A673 (cell line): ENCODE results near the gene SYNRG. TPM values are rescaled to one million over a fixed set of nuclear protein-coding genes. Genes with fewer than 3 reads are reported as not detected.

Experiments
- BruUV-seq: library from RNA; stranded (reverse); fragments of 400-500 nt; replicated peaks from 2 replicates; lab custom pipeline; 2021; lab: Mats Ljungman, UMichigan
- CTCF ChIA-PET: fragments of 300-600 bp; sonication (Branson Sonifier 250); formaldehyde crosslinking; loops from one replicate; lab custom pipeline; 2022; ENCODE audit warnings: antibody characterized with exemption; lab: Charles Lee
- POLR2A ChIA-PET: fragments of 300-600 bp; sonication (Branson Sonifier 250); formaldehyde crosslinking; loops from one replicate; lab custom pipeline; 2022; ENCODE audit warnings: antibody characterized with exemption; ENCODE audit not compliant: low non-redundant PET; lab: Charles Lee
- DNase-seq: peaks from one replicate; pipeline ENCODE4 v3.0.0-alpha.2; 2015; ENCODE audit warnings: low spot score
- H3K27ac ChIP-seq: fragments of 200-600 bp; sonication (generic); 2 replicates; pipeline ENCODE4 v1.5.1; 2016; ENCODE audit warnings: mixed run types, low read depth, mild to moderate bottlenecking, mixed read lengths, antibody characterized with exemption, low read length; ENCODE audit not compliant: poor library complexity, severe bottlenecking
- H3K27me3 ChIP-seq: fragments of 200-600 bp; sonication (generic); replicated peaks from 2 replicates; pipeline ENCODE4 v1.6.1; 2017; ENCODE audit warnings: mixed run types, low read depth, mild to moderate bottlenecking, mixed read lengths, antibody characterized with exemption, low read length; ENCODE audit not compliant: insufficient read depth, poor library complexity
- H3K36me3 ChIP-seq: fragments of 200-600 bp; sonication (generic); 2 replicates; pipeline ENCODE4 v1.6.1; 2016; ENCODE audit warnings: mixed run types, mild to moderate bottlenecking, mixed read lengths, antibody characterized with exemption, low read length; ENCODE audit not compliant: insufficient read depth, poor library complexity, severe bottlenecking
- H3K4me1 ChIP-seq: fragments of 200-600 bp; sonication (generic); 2 replicates; pipeline ENCODE4 v1.6.1; 2017; ENCODE audit warnings: mixed run types, mild to moderate bottlenecking, mixed read lengths, antibody characterized with exemption, low read length; ENCODE audit not compliant: insufficient read depth, poor library complexity, severe bottlenecking
- H3K4me3 ChIP-seq: fragments of 200-600 bp; sonication (generic); 2 replicates; pipeline ENCODE4 v1.5.1; 2016; ENCODE audit warnings: low read depth, mixed run types, mild to moderate bottlenecking, mixed read lengths, low read length; ENCODE audit not compliant: poor library complexity, severe bottlenecking
- H3K9me3 ChIP-seq: fragments of 200-600 bp; sonication (generic); 2 replicates; pipeline ENCODE4 v1.6.1; 2016; ENCODE audit warnings: mixed run types, low read depth, mild to moderate bottlenecking, mixed read lengths, antibody characterized with exemption, low read length; ENCODE audit not compliant: poor library complexity, severe bottlenecking
- EZH2 ChIP-seq: fragments of 200-600 bp; sonication (generic); IDR thresholded peaks from 2 replicates; pipeline ENCODE4 v1.6.1; 2017; ENCODE audit warnings: borderline replicate concordance, low read depth, mild to moderate bottlenecking, mixed read lengths, antibody characterized with exemption, low read length; ENCODE audit not compliant: poor library complexity, severe bottlenecking
- intact Hi-C: fragments of 100-400 bp; cut with micrococcal nuclease; formaldehyde crosslinking; loops from one replicate; pipeline ENCODE4 v1.10.0; 2022; ENCODE audit not compliant: unreplicated experiment
- total RNA-seq: library from RNA; stranded (reverse); gene quantifications from 2 replicates; pipeline ENCODE4 v1.2.3, GENCODE V29; 2021
- TF ChIP-seq, protein P1 (sequence below): fragments of 300-800, 200-600 bp; sonication (generic); conservative IDR thresholded peaks from 2 replicates; pipeline ENCODE4 v1.5.1; 2017; ENCODE audit warnings: low read depth, mild to moderate bottlenecking, antibody characterized with exemption, low read length, moderate library complexity, mixed read lengths

Gene SYNRG
- total RNA-seq, 1 experiment from 2014 or later: 22.5 TPM

- TF ChIP-seq EZH2: no peak
- TF ChIP-seq, protein P1, sequence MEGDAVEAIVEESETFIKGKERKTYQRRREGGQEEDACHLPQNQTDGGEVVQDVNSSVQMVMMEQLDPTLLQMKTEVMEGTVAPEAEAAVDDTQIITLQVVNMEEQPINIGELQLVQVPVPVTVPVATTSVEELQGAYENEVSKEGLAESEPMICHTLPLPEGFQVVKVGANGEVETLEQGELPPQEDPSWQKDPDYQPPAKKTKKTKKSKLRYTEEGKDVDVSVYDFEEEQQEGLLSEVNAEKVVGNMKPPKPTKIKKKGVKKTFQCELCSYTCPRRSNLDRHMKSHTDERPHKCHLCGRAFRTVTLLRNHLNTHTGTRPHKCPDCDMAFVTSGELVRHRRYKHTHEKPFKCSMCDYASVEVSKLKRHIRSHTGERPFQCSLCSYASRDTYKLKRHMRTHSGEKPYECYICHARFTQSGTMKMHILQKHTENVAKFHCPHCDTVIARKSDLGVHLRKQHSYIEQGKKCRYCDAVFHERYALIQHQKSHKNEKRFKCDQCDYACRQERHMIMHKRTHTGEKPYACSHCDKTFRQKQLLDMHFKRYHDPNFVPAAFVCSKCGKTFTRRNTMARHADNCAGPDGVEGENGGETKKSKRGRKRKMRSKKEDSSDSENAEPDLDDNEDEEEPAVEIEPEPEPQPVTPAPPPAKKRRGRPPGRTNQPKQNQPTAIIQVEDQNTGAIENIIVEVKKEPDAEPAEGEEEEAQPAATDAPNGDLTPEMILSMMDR: no peak
- peaks cover 3% of the 10 kb centered on the region for H3K36me3 ChIP-seq
- H3K27me3 ChIP-seq: no peaks in the 10 kb centered on the region
- no peaks in the 10 kb centered on the region for H3K9me3 ChIP-seq
- BruUV-seq: no TSS peak
- POLR2A ChIA-PET: no interaction called here
- no peak for DNase-seq
- no peaks in the 10 kb centered on the region for H3K4me1 ChIP-seq
- intact Hi-C loops: no loop called here
- no peak overlapping the region for H3K27ac ChIP-seq
- CTCF ChIA-PET: no interaction called here
- H3K4me3 ChIP-seq: no peak overlapping the region
Observed at GRCh38 chr17:37592291-37592690, 16.9 kb downstream of the SYNRG start.

- Histone ChIP-seq H3K4me1 (no peaks in the 10 kb centered on the region), H3K27me3 (no peaks in the 10 kb centered on the region), H3K9me3 (no peaks in the 10 kb centered on the region), H3K36me3 (peaks cover 4% of the 10 kb centered on the region), H3K27ac (no peak overlapping the region), H3K4me3 (no peak overlapping the region)
- no TSS peak for BruUV-seq
- CTCF ChIA-PET: no interaction called here
- intact Hi-C loops: no loop called here
- no peak for DNase-seq
- TF ChIP-seq, protein P1: no peak
- TF ChIP-seq EZH2: no peak
- POLR2A ChIA-PET: no interaction called here
Observed at GRCh38 chr17:37585066-37585465, 24.2 kb downstream of the SYNRG start.

- Histone ChIP-seq H3K9me3 (no peaks in the 10 kb centered on the region), H3K4me1 (no peaks in the 10 kb centered on the region), H3K27me3 (no peaks in the 10 kb centered on the region), H3K27ac (no peak overlapping the region), H3K36me3 (no peaks in the 10 kb centered on the region), H3K4me3 (no peak overlapping the region)
- intact Hi-C loops: no loop called here
- DNase-seq: no peak
- ChIA-PET CTCF (no interaction called here), POLR2A (no interaction called here)
- no TSS peak for BruUV-seq
- TF ChIP-seq EZH2: no peak
- TF ChIP-seq, protein P1: no peak
Observed at GRCh38 chr17:37576281-37576680, 32.9 kb downstream of the SYNRG start.
